PC-9 (cell line): ENCODE data around the gene PALLD.

Experiments used
- EZH2 ChIP-seq: fragments of 200-600 bp; sonication (generic); IDR thresholded peaks from 2 replicates; pipeline ENCODE4 v1.8.0; 2017; ENCODE audit warnings: antibody characterized with exemption, low read depth
- TF ChIP-seq, protein P1 (sequence below): fragments of 200-600 bp; sonication (generic); conservative IDR thresholded peaks from 2 replicates; pipeline ENCODE4 v1.6.1; 2017; ENCODE audit warnings: mixed run types, antibody characterized with exemption, mild to moderate bottlenecking, moderate library complexity

- TF ChIP-seq, protein P1, sequence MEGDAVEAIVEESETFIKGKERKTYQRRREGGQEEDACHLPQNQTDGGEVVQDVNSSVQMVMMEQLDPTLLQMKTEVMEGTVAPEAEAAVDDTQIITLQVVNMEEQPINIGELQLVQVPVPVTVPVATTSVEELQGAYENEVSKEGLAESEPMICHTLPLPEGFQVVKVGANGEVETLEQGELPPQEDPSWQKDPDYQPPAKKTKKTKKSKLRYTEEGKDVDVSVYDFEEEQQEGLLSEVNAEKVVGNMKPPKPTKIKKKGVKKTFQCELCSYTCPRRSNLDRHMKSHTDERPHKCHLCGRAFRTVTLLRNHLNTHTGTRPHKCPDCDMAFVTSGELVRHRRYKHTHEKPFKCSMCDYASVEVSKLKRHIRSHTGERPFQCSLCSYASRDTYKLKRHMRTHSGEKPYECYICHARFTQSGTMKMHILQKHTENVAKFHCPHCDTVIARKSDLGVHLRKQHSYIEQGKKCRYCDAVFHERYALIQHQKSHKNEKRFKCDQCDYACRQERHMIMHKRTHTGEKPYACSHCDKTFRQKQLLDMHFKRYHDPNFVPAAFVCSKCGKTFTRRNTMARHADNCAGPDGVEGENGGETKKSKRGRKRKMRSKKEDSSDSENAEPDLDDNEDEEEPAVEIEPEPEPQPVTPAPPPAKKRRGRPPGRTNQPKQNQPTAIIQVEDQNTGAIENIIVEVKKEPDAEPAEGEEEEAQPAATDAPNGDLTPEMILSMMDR = no peak
- TF ChIP-seq EZH2 = no peak
Measured at GRCh38 chr4:168678751-168679366, 182.0 kb downstream of the PALLD start.
